ENCODE measurements around the gene CD19. TPM values are rescaled to one million over a fixed set of nuclear protein-coding genes. Genes with fewer than 3 reads are reported as not detected.

CD19 gene
- total RNA-seq, 1 experiment from 2014 or later = 1.9 TPM

DNA sequence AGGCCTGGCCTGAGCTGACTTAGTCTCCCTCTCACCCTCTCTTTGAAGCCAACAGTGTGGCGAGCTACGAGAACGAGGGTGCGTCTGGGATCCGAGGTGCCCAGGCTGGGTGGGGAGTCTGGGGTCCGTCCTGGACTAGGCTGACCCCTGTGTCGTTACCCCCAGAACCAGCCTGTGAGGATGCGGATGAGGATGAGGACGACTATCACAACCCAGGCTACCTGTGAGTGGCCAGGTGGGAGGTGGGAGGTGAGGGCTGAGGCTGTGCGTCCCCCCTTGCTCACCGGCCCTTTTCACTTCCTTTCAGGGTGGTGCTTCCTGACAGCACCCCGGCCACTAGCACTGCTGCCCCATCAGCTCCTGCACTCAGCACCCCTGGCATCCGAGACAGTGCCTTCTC is 54.7 kb downstream of the CD19 start:
- DNase-seq = no peak
- H3K36me3 ChIP-seq (replicated peaks; ENCODE audit: control insufficient read depth, insufficient read depth, low read length) = peaks cover 2% of the 10 kb centered on the region
- H3K4me3 ChIP-seq (ENCODE audit: insufficient read depth, low read depth, low read length) = no peak overlapping the region
- H3K27me3 ChIP-seq (ENCODE audit: control insufficient read depth, insufficient read depth, low read length) = no peaks in the 10 kb centered on the region

- no peak overlapping the region for H3K4me3 ChIP-seq (ENCODE audit: insufficient read depth, low read depth, low read length)
- no peaks in the 10 kb centered on the region; the same call in 1 of the 2 replicates for H3K36me3 ChIP-seq (replicated peaks; ENCODE audit: control insufficient read depth, insufficient read depth, low read length)
- H3K27me3 ChIP-seq (ENCODE audit: control insufficient read depth, insufficient read depth, low read length) = no peaks in the 10 kb centered on the region
- no peak for DNase-seq
Measured at GRCh38 chr16:28987170-28987853, 55.5 kb downstream of the CD19 start.

Other genes with a start within 250 kb of the CD19 start
- 213 and 222 TPM in 2 replicates for gene EIF3C, start 220.5 kb upstream of the CD19 start, total RNA-seq (2014; rRNA removed; shearing (Covaris generic))
- gene NPIPB9, start 180.2 kb upstream of the CD19 start, total RNA-seq (2014; rRNA removed; shearing (Covaris generic)) = 0.67 TPM in 1 of 2 replicates, not detected in the other
- 77.9 and 88.4 TPM in 2 replicates for gene ATXN2L, start 109.0 kb upstream of the CD19 start, total RNA-seq (2014; rRNA removed; shearing (Covaris generic))
- gene TUFM, start 85.6 kb upstream of the CD19 start, total RNA-seq (2014; rRNA removed; shearing (Covaris generic)) = 299 and 301 TPM in 2 replicates
- 38.9 and 40.0 TPM in 2 replicates for gene SH2B1, start 68.1 kb upstream of the CD19 start, total RNA-seq (2014; rRNA removed; shearing (Covaris generic))
- gene ATP2A1, start 53.5 kb upstream of the CD19 start, total RNA-seq (2014; rRNA removed; shearing (Covaris generic)) = 0.10 and 1.0 TPM in 2 replicates
- gene RABEP2, start 6.7 kb upstream of the CD19 start, total RNA-seq (2014; rRNA removed; shearing (Covaris generic)) = 13.3 and 17.3 TPM in 2 replicates
- gene NFATC2IP, start 19.0 kb downstream of the CD19 start, total RNA-seq (2014; rRNA removed; shearing (Covaris generic)) = 29.1 and 34.8 TPM in 2 replicates
- gene SPNS1, start 42.8 kb downstream of the CD19 start, total RNA-seq (2014; rRNA removed; shearing (Covaris generic)) = 58.6 and 65.3 TPM in 2 replicates
- 0.74 and 1.5 TPM in 2 replicates for gene LAT, start 53.1 kb downstream of the CD19 start, total RNA-seq (2014; rRNA removed; shearing (Covaris generic))